BE2C (cell line): ENCODE measurements around the gene PRLR.

ENCODE experiments used
- DNase-seq: peaks from one replicate; pipeline ENCODE4 v3.0.0-alpha.2; 2020
- H3K27me3 ChIP-seq: fragments of 250-450 bp; sonication (Bioruptor Pico); 2 replicates; pipeline ENCODE4 v1.5.1; 2020; ENCODE audit warnings: mild to moderate bottlenecking
- H3K36me3 ChIP-seq: fragments of 250-450 bp; sonication (Bioruptor Pico); 2 replicates; pipeline ENCODE4 v1.5.1; 2020; ENCODE audit warnings: mild to moderate bottlenecking
- H3K4me1 ChIP-seq: fragments of 250-450 bp; sonication (Bioruptor Pico); 2 replicates; pipeline ENCODE4 v1.5.1; 2020
- H3K4me3 ChIP-seq: 2 replicates; pipeline ENCODE4 v1.5.1; 2011; ENCODE audit warnings: low read depth, low read length
- H3K9me3 ChIP-seq: fragments of 250-450 bp; sonication (Bioruptor Pico); 2 replicates; pipeline ENCODE4 v1.5.1; 2020
- TF ChIP-seq, protein P1 (sequence below): IDR thresholded peaks from 2 replicates; pipeline ENCODE4 v1.5.1; 2012; ENCODE audit warnings: mild to moderate bottlenecking, low read depth, low read length

Gene PRLR

GRCh38 chr5:35003018-35003957 is 227.0 kb downstream of the PRLR start:
- peak; percentile 68 for DNase-seq
- no peaks in the 10 kb centered on the region for H3K4me1 ChIP-seq
- H3K36me3 ChIP-seq, result no peaks in the 10 kb centered on the region
- no peaks in the 10 kb centered on the region for H3K9me3 ChIP-seq
- no peak overlapping the region for H3K4me3 ChIP-seq
- TF ChIP-seq, protein P1, sequence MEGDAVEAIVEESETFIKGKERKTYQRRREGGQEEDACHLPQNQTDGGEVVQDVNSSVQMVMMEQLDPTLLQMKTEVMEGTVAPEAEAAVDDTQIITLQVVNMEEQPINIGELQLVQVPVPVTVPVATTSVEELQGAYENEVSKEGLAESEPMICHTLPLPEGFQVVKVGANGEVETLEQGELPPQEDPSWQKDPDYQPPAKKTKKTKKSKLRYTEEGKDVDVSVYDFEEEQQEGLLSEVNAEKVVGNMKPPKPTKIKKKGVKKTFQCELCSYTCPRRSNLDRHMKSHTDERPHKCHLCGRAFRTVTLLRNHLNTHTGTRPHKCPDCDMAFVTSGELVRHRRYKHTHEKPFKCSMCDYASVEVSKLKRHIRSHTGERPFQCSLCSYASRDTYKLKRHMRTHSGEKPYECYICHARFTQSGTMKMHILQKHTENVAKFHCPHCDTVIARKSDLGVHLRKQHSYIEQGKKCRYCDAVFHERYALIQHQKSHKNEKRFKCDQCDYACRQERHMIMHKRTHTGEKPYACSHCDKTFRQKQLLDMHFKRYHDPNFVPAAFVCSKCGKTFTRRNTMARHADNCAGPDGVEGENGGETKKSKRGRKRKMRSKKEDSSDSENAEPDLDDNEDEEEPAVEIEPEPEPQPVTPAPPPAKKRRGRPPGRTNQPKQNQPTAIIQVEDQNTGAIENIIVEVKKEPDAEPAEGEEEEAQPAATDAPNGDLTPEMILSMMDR, result peak; percentile 96
- no peaks in the 10 kb centered on the region for H3K27me3 ChIP-seq

- TF ChIP-seq, protein P1, result no peak
- Histone ChIP-seq H3K36me3 (no peaks in the 10 kb centered on the region), H3K4me3 (no peak overlapping the region), H3K9me3 (no peaks in the 10 kb centered on the region), H3K4me1 (0 out of 2 replicates have a peak, but pooled peaks cover 2% of the 10 kb centered on the region), H3K27me3 (no peaks in the 10 kb centered on the region)
- no peak for DNase-seq
These were observed 227.8 kb downstream of the PRLR start for GRCh38 chr5:35002459-35002858.

DNA sequence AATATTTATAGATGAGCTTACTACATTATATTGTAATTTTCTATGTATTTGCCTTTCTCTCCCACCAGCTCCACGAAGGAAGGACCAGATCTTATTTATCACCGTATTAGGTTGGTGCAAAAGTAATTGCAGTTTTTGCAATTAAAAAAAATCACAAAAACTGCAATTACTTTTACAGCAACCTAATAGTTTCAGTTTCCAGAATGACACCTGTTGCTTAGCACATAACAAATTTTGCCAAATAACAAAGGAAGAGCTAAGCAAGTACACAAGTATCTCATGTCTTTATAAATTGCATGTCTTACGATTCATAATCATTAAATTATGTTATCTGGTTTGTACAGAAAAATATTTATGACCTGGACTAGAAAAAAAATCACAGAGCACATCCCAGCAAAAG is 228.4 kb downstream of the PRLR start:
- H3K4me3 ChIP-seq, result no peak overlapping the region
- no peaks in the 10 kb centered on the region for H3K36me3 ChIP-seq
- H3K9me3 ChIP-seq, result no peaks in the 10 kb centered on the region
- DNase-seq, result no peak
- H3K27me3 ChIP-seq, result no peaks in the 10 kb centered on the region
- TF ChIP-seq, protein P1, result no peak
- H3K4me1 ChIP-seq, result 0 out of 2 replicates have a peak, but pooled peaks cover 2% of the 10 kb centered on the region
